Neural progenitor cell (in vitro differentiated cells): Measurements from ENCODE around the gene MYLK4. TPM values are rescaled to one million over a fixed set of nuclear protein-coding genes. Genes with fewer than 3 reads are reported as not detected.

Experiments used
- DNase-seq: peaks from one replicate; pipeline ENCODE4 v3.0.0-alpha.2; 2016; ENCODE audit warnings: low spot score
- H2AFZ ChIP-seq: fragments of 200-600 bp; sonication (generic); replicated peaks from 2 replicates; pipeline ENCODE4 v1.6.1; 2016; ENCODE audit warnings: antibody characterized with exemption
- H3F3A ChIP-seq: fragments of 200-600 bp; sonication (generic); 2 replicates; pipeline ENCODE4 v1.6.1; 2016; ENCODE audit warnings: antibody characterized with exemption, low read depth
- H3K27ac ChIP-seq: fragments of 200-600 bp; sonication (generic); 2 replicates; pipeline ENCODE4 v1.5.1; 2016; ENCODE audit warnings: mild to moderate bottlenecking
- H3K27me3 ChIP-seq: fragments of 200-600 bp; sonication (generic); 2 replicates; pipeline ENCODE4 v1.6.1; 2016; ENCODE audit warnings: mild to moderate bottlenecking, moderate library complexity
- H3K36me3 ChIP-seq: fragments of 200-600 bp; sonication (generic); 2 replicates; pipeline ENCODE4 v1.5.1; 2016
- H3K4me1 ChIP-seq: fragments of 200-600 bp; sonication (generic); 2 replicates; pipeline ENCODE4 v1.6.1; 2016; ENCODE audit warnings: mixed run types
- H3K4me2 ChIP-seq: fragments of 200-600 bp; sonication (generic); 2 replicates; pipeline ENCODE4 v1.6.1; 2016
- H3K4me3 ChIP-seq: fragments of 200-600 bp; sonication (generic); 2 replicates; pipeline ENCODE4 v1.5.1; 2016
- H3K79me2 ChIP-seq: fragments of 200-600 bp; sonication (generic); 2 replicates; pipeline ENCODE4 v1.6.1; 2016; ENCODE audit warnings: low read depth
- H3K9ac ChIP-seq: fragments of 200-600 bp; sonication (generic); 2 replicates; pipeline ENCODE4 v1.6.1; 2016
- H3K9me3 ChIP-seq: fragments of 200-600 bp; sonication (generic); 2 replicates; pipeline ENCODE4 v1.5.1; 2016; ENCODE audit warnings: low read depth
- H4K20me1 ChIP-seq: fragments of 200-600 bp; sonication (generic); 2 replicates; pipeline ENCODE4 v1.6.1; 2016; ENCODE audit warnings: low read depth
- H3K27ac Mint-ChIP-seq: 3 replicates; pipeline ENCODE4 v1.8.0; 2021; ENCODE audit warnings: mixed read lengths
- H3K27me3 Mint-ChIP-seq: 2 replicates; pipeline ENCODE4 v1.8.0; 2022; ENCODE audit warnings: low read depth, mild to moderate bottlenecking, inconsistent platforms, moderate library complexity, mixed read lengths; ENCODE audit not compliant: insufficient read depth
- H3K36me3 Mint-ChIP-seq: 3 replicates; pipeline ENCODE4 v1.8.0; 2021; ENCODE audit warnings: mixed read lengths
- H3K4me1 Mint-ChIP-seq: 3 replicates; pipeline ENCODE4 v1.8.0; 2021; ENCODE audit warnings: mixed read lengths
- H3K4me3 Mint-ChIP-seq: 3 replicates; pipeline ENCODE4 v1.8.0; 2021; ENCODE audit warnings: mild to moderate bottlenecking, moderate library complexity, mixed read lengths
- H3K9me3 Mint-ChIP-seq: 3 replicates; pipeline ENCODE4 v1.8.0; 2020; ENCODE audit warnings: mixed read lengths
- EZH2 ChIP-seq: fragments of 200-600 bp; sonication (generic); IDR thresholded peaks from 2 replicates; pipeline ENCODE4 v1.6.1; 2017; ENCODE audit warnings: antibody characterized with exemption, mild to moderate bottlenecking, moderate library complexity
- EZH2phosphoT487 ChIP-seq: fragments of 200-600 bp; sonication (generic); IDR thresholded peaks from 2 replicates; pipeline ENCODE4 v1.6.1; 2017; ENCODE audit warnings: antibody characterized with exemption
- total RNA-seq: library from RNA; depleted of rRNA; stranded (reverse); fragments of >200 nt; gene quantifications from 2 replicates; pipeline ENCODE4 v1.2.3, GENCODE V29; 2015; ENCODE audit warnings: low replicate concordance
- TF ChIP-seq, protein P1 (sequence below): fragments of 200-600 bp; sonication (generic); IDR thresholded peaks from 2 replicates; pipeline ENCODE4 v1.5.1; 2017; ENCODE audit warnings: antibody characterized with exemption, mild to moderate bottlenecking

MYLK4 gene
- total RNA-seq, 1 donor from 2014 or later = not detected

DNA sequence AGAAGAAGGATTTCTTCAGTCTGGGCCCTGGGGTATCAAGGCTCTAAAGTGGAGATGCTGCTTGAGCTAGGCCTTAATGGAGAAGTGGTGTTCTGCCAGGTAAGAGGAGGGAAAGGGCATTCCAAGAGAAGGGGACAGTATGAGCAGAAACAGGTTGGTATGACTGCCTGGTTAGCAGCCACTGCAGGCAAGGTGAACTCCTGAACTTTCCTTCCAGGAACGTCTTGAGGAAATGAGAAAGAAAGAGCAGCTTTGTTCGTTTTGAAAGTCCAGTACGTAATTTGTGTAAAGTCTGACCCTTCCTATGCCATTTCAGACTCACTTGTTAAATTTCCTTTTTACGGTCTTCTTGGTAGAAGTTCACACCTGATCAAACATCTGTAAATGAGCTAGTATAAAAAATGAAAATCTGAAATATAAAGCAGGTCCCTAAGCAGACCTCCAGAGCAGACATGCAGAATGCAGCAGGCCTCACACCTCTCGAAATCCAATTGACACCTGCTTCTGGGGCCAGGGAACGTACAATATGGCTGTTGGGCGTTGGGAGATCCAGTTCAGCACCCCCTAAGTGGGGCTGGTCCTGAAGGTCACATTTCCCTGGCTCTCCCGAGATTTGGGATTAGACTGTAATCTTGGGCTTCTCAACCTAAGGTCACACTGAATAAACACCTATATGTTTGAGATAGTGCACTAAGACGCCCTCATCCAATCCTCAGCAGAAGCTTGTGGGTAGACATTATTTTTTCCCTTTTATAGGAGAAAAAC is 33.6 kb downstream of the MYLK4 start:
- H3F3A ChIP-seq = no peaks in the 10 kb centered on the region
- Mint-ChIP-seq H3K4me3 (no peak overlapping the region), H3K9me3 (peaks cover 4% of the 10 kb centered on the region), H3K36me3 (no peaks in the 10 kb centered on the region), H3K27me3 (peaks cover 3% of the 10 kb centered on the region), H3K27ac (no peak overlapping the region), H3K4me1 (no peaks in the 10 kb centered on the region)
- no peak overlapping the region for H3K4me3 ChIP-seq
- H3K27ac ChIP-seq = no peak overlapping the region
- no peaks in the 10 kb centered on the region for H3K4me1 ChIP-seq
- no peaks in the 10 kb centered on the region for H3K36me3 ChIP-seq
- DNase-seq = no peak
- TF ChIP-seq, protein P1, sequence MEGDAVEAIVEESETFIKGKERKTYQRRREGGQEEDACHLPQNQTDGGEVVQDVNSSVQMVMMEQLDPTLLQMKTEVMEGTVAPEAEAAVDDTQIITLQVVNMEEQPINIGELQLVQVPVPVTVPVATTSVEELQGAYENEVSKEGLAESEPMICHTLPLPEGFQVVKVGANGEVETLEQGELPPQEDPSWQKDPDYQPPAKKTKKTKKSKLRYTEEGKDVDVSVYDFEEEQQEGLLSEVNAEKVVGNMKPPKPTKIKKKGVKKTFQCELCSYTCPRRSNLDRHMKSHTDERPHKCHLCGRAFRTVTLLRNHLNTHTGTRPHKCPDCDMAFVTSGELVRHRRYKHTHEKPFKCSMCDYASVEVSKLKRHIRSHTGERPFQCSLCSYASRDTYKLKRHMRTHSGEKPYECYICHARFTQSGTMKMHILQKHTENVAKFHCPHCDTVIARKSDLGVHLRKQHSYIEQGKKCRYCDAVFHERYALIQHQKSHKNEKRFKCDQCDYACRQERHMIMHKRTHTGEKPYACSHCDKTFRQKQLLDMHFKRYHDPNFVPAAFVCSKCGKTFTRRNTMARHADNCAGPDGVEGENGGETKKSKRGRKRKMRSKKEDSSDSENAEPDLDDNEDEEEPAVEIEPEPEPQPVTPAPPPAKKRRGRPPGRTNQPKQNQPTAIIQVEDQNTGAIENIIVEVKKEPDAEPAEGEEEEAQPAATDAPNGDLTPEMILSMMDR = no peak
- H2AFZ ChIP-seq = no peak overlapping the region
- no peaks in the 10 kb centered on the region for H3K9me3 ChIP-seq
- no peak overlapping the region for H3K9ac ChIP-seq
- no peaks in the 10 kb centered on the region for H3K79me2 ChIP-seq
- H4K20me1 ChIP-seq = no peaks in the 10 kb centered on the region
- H3K4me2 ChIP-seq = no peak overlapping the region
- H3K27me3 ChIP-seq = no peaks in the 10 kb centered on the region

- Mint-ChIP-seq H3K4me3 (no peak overlapping the region), H3K27me3 (peaks cover 2% of the 10 kb centered on the region), H3K36me3 (no peaks in the 10 kb centered on the region), H3K27ac (no peak overlapping the region), H3K4me1 (no peaks in the 10 kb centered on the region), H3K9me3 (peaks cover 10% of the 10 kb centered on the region)
- Histone ChIP-seq H3K27me3 (no peaks in the 10 kb centered on the region), H3K4me3 (no peak overlapping the region), H3K4me1 (no peaks in the 10 kb centered on the region), H4K20me1 (no peaks in the 10 kb centered on the region), H3K79me2 (no peaks in the 10 kb centered on the region), H2AFZ (no peak overlapping the region), H3K4me2 (no peak overlapping the region), H3K9me3 (no peaks in the 10 kb centered on the region), H3F3A (no peaks in the 10 kb centered on the region), H3K27ac (no peak overlapping the region), H3K9ac (no peak overlapping the region), H3K36me3 (no peaks in the 10 kb centered on the region)
- DNase-seq = no peak
- TF ChIP-seq EZH2phosphoT487 (no peak), EZH2 (no peak)
- TF ChIP-seq, protein P1 = no peak
Observed at GRCh38 chr6:2715737-2716136, 35.0 kb downstream of the MYLK4 start.

DNA sequence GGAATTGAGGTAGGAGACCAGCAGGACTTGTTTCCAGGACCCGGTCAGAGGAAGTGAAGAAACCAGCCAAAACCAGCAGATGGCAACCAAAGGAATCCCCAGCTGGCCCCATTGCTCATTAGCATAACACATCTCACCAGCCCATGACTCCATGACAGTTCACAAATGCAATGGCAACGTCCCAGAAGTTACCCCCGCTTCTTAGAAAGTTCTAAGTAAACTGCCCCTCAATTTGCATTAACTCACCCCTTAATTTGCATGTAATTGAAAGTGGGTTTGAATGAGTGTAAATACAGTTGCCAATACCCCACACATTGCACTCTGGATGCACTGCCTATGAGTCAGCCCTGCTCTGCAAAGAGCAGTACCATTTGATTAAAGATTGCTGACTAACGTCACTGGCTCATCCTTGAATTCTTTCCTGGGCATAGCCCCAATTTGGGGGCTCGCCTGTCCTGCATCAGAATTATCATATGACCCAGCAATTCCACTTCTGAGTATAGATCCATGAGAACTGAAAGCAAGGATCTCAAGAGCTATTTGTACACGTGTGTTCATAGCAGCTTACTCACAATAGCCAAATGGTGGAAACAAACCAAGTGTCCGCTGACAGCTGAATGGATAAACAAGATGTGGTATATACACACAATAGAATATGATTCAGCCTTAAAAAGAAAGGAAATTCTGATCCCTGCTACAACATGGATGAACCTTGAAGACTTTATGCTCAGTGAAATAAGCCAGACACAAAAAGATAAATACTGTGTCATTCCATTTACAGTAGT is 36.4 kb downstream of the MYLK4 start:
- Histone ChIP-seq H3K4me3 (no peak overlapping the region), H3K4me1 (no peaks in the 10 kb centered on the region), H3K27me3 (no peaks in the 10 kb centered on the region), H2AFZ (no peak overlapping the region), H3K9ac (no peak overlapping the region), H3F3A (no peaks in the 10 kb centered on the region), H3K27ac (no peak overlapping the region), H3K36me3 (no peaks in the 10 kb centered on the region), H4K20me1 (no peaks in the 10 kb centered on the region), H3K79me2 (no peaks in the 10 kb centered on the region), H3K9me3 (no peaks in the 10 kb centered on the region), H3K4me2 (no peak overlapping the region)
- TF ChIP-seq EZH2 = no peak
- no peak for TF ChIP-seq EZH2phosphoT487
- TF ChIP-seq, protein P1 = no peak
- DNase-seq = no peak
- Mint-ChIP-seq H3K9me3 (peaks cover 17% of the 10 kb centered on the region), H3K27me3 (peaks cover 2% of the 10 kb centered on the region), H3K4me1 (no peaks in the 10 kb centered on the region), H3K4me3 (no peak overlapping the region), H3K27ac (no peak overlapping the region), H3K36me3 (no peaks in the 10 kb centered on the region)
